Naive thymus-derived CD8-positive, alpha-beta T cell (primary cell): ENCODE measurements around the gene BST1. TPM values are rescaled to one million over a fixed set of nuclear protein-coding genes. Genes with fewer than 3 reads are reported as not detected.
"Not testable (repeated sequence)": the region's sequence is repeated elsewhere in the genome, so short reads cannot be mapped to it uniquely, and the experiment has no call there.

Experiments
- ATAC-seq, 2 donors: fragments of 150-1000 bp; cut with Tn5 transposase in 1 of 2; sonication (Bioruptor Pico), chemical (Tn5 transposase) in 1 of 2; 1 replicate in 1 of 2; 2 replicates in 1 of 2; pipeline ENCODE4 v1.10.0; 2021; ENCODE audit warnings: mild to moderate bottlenecking in 2 of 2, moderate library complexity in 2 of 2
- POLR2A ChIA-PET: fragments of 350-600 bp; sonication (Branson Sonifier 250); formaldehyde crosslinking; loops from one replicate; lab custom pipeline; 2021; ENCODE audit warnings: antibody characterized with exemption; lab: Charles Lee
- DNase-seq, 10 donors: peaks; one replicate each; pipeline versions ENCODE4 v3.0.0 to v3.0.0-alpha.2; 2020 to 2022
- H3K27ac Mint-ChIP-seq, 10 donors: one replicate each; pipeline ENCODE4 v1.8.0; 2020 to 2022; ENCODE audit warnings: mild to moderate bottlenecking in 10 of 10, mixed read lengths in 10 of 10, moderate library complexity in 4 of 10, inconsistent platforms in 1 of 10
- H3K27me3 Mint-ChIP-seq, 5 donors: one replicate each; pipeline ENCODE4 v1.8.0; 2021 to 2022; ENCODE audit warnings: mixed read lengths in 5 of 5
- H3K36me3 Mint-ChIP-seq, 3 donors: one replicate each; pipeline ENCODE4 v1.8.0; 2020 to 2022; ENCODE audit warnings: mixed read lengths in 3 of 3, mild to moderate bottlenecking in 2 of 3, inconsistent platforms in 1 of 3
- H3K4me1 Mint-ChIP-seq, 4 donors: one replicate each; pipeline ENCODE4 v1.8.0; 2021 to 2022; ENCODE audit warnings: mixed read lengths in 4 of 4
- H3K4me3 Mint-ChIP-seq, 10 donors: one replicate each; pipeline ENCODE4 v1.8.0; 2020 to 2022; ENCODE audit warnings: mild to moderate bottlenecking in 10 of 10, mixed read lengths in 10 of 10, moderate library complexity in 6 of 10, inconsistent platforms in 1 of 10
- H3K9me3 Mint-ChIP-seq, 9 donors: one replicate each; pipeline ENCODE4 v1.8.0; 2020 to 2022; ENCODE audit warnings: mixed read lengths in 9 of 9, mild to moderate bottlenecking in 3 of 9, inconsistent platforms in 1 of 9, moderate library complexity in 1 of 9
- polyA plus RNA-seq, 3 donors: library from polyadenylated mRNA; unstranded; fragments of 300-500 nt; fragmentation: Illumina TruSeq; gene quantifications; one replicate each; pipeline ENCODE4 v1.2.3, GENCODE V29; 2021
- total RNA-seq, 8 experiments: library from RNA in 2 of 8; stranded (reverse) in 2 of 8; gene quantifications; one replicate each; pipeline ENCODE4 v1.2.3 and lab custom pipeline; 2021 to 2026

The BST1 gene
- total and polyA plus RNA-seq, 5 experiments from 2014 or later, result 0.23 to 0.49 (median 0.42) TPM

DNA sequence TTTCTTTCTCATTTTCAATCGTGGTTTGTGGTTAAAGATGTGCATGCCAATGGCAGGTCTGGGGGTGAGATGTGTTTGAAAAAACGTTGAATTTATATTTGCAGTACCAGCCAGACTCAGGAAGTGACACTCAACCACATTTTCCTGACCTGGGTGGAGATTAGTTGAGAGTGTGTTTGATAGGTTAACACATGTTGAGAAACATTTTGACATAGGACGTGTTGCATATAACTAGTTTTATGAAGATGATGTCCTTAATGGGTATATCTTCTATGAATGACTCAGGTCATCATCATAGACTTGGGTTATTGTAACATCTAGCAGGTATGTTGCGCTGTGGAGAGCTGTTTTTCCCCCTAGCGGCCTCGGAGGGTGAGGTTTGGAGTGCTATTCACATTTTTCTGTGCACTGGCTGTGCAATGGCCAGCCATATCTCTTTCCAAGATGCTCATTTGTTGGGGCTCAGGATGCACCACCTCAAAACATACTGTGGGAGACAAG, 53.5 kb downstream of the BST1 start:
- ATAC-seq (peak; percentile 84 to 85), DNase-seq (peak; percentile 30 to 85 (median 66))
- H3K9me3 Mint-ChIP-seq, result peaks cover 0 to 1% (median 0%) of the 10 kb centered on the region in 9 donors
- no peaks in the 10 kb centered on the region for H3K27me3 Mint-ChIP-seq
- peaks cover 35 to 57% (median 51%) of the 10 kb centered on the region in 4 donors for H3K4me1 Mint-ChIP-seq
- H3K27ac Mint-ChIP-seq, result peak overlapping the region; percentile 17 to 94 (median 89)
- no peaks in the 10 kb centered on the region for H3K36me3 Mint-ChIP-seq
- POLR2A ChIA-PET, result interaction anchor here (1.1 to 3.3 kb wide), 6 partner anchors 10 to 207 kb away, joined by 3 to 58 read pairs (median 6); partner anchors contain the start of genes FAM200B and FGFBP2
- peak overlapping the region; percentile 57 to 75 (median 70) for H3K4me3 Mint-ChIP-seq

DNA sequence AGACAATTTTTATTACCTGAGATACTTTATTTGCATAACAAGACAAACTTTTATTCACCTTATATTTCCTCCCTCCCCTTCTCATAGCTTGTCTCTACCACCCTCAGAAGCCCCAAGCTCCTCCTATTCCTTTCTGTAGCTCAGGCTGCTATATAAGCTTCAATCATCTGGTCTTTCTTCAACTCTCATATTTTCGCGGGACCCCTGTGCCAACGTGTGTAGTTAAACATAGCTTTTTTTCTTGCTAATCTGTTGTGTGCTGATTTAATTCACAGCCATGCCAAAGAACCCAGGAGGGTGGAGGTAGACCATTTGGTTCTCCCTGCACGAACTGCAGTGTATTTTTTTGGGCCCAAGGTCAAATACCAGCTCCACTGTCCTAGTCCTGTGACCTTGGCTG, 54.2 kb downstream of the BST1 start:
- H3K27ac Mint-ChIP-seq, result peak overlapping the region; percentile 17 to 94 (median 89)
- H3K4me1 Mint-ChIP-seq, result peaks cover 35 to 57% (median 50%) of the 10 kb centered on the region in 4 donors
- H3K4me3 Mint-ChIP-seq, result peak overlapping the region; percentile 57 to 75 (median 70)
- POLR2A ChIA-PET, result interaction anchor here (1.1 to 3.3 kb wide), 5 partner anchors 10 to 206 kb away, joined by 3 to 58 read pairs (median 6); partner anchors contain the start of genes FAM200B and FGFBP2
- DNase-seq, result peak in 1 of 10 donors; percentile 17
- H3K9me3 Mint-ChIP-seq, result peaks cover 0 to 1% (median 0%) of the 10 kb centered on the region in 9 donors
- no peak for ATAC-seq
- no peaks in the 10 kb centered on the region for H3K36me3 Mint-ChIP-seq
- no peaks in the 10 kb centered on the region for H3K27me3 Mint-ChIP-seq

GRCh38 chr4:15758294-15758693, 55.4 kb downstream of the BST1 start:
- POLR2A ChIA-PET, result interaction anchor here (3.3 kb wide), 1 partner anchor 8 kb away, joined by 58 read pairs; no protein-coding TSS in a partner anchor
- peaks cover 38 to 59% (median 51%) of the 10 kb centered on the region in 4 donors for H3K4me1 Mint-ChIP-seq
- DNase-seq (no peak), ATAC-seq (no peak)
- peak overlapping the region in 1 of 10 donors; percentile 16 for H3K4me3 Mint-ChIP-seq
- H3K9me3 Mint-ChIP-seq, result peaks cover 0 to 1% (median 0%) of the 10 kb centered on the region in 9 donors
- H3K27me3 Mint-ChIP-seq, result no peaks in the 10 kb centered on the region
- no peaks in the 10 kb centered on the region for H3K36me3 Mint-ChIP-seq
- peak overlapping the region in 1 of 10 donors; percentile 18 for H3K27ac Mint-ChIP-seq

DNA sequence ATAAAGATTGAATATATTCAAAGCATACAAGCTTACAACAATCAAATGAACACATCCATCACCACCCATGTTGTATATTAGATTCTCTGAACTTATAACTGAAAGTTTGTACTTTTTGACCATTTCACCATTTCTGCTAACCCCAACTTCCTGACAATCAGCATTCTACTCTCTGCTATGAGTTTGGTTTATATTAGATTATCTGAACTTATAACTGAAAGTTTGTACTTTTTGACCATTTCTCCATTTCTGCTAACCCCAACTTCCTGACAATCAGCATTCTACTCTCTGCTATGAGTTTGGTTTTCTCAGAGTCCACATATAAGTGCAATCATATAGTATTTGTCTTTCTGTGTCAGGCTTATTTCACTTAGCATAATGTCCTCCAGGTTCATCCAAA, 59.6 kb downstream of the BST1 start:
- H3K4me1 Mint-ChIP-seq, result peaks cover 20 to 44% (median 42%) of the 10 kb centered on the region in 4 donors
- POLR2A ChIA-PET, result interaction anchor here (0.6 to 1.3 kb wide), 2 partner anchors 8 to 493 kb away, joined by 4 to 5 read pairs; no protein-coding TSS in a partner anchor
- H3K27me3 Mint-ChIP-seq, H3K36me3 Mint-ChIP-seq, H3K27ac Mint-ChIP-seq, ATAC-seq, DNase-seq, H3K4me3 Mint-ChIP-seq: not testable (repeated sequence)
- peaks cover 0 to 12% (median 0%) of the 10 kb centered on the region in 9 donors for H3K9me3 Mint-ChIP-seq

GRCh38 chr4:15765391-15765790, 62.5 kb downstream of the BST1 start:
- Mint-ChIP-seq H3K4me3 (peak overlapping the region in 3 of 10 donors; percentile 15 to 72 (median 18)), H3K27me3 (no peaks in the 10 kb centered on the region), H3K4me1 (peaks cover 22 to 50% (median 40%) of the 10 kb centered on the region in 4 donors)

GRCh38 chr4:15765910-15766697, 63.2 kb downstream of the BST1 start:
- H3K36me3 Mint-ChIP-seq, result no peaks in the 10 kb centered on the region
- POLR2A ChIA-PET, result interaction anchor here (0.9 to 2.9 kb wide), 12 partner anchors 9 to 765 kb away, joined by 3 to 58 read pairs (median 4); partner anchors contain the start of gene FAM200B
- DNase-seq (peak in 8 of 10 donors; percentile 35 to 80 (median 64)), ATAC-seq (peak; percentile 81 to 87)
- peaks cover 0 to 12% (median 0%) of the 10 kb centered on the region in 9 donors for H3K9me3 Mint-ChIP-seq
- H3K4me3 Mint-ChIP-seq, result peak overlapping the region; percentile 47 to 78 (median 68)
- H3K4me1 Mint-ChIP-seq, result peaks cover 22 to 55% (median 42%) of the 10 kb centered on the region in 4 donors
- peak overlapping the region; percentile 36 to 93 (median 79) for H3K27ac Mint-ChIP-seq
- H3K27me3 Mint-ChIP-seq, result no peaks in the 10 kb centered on the region

More at GRCh38 chr4:15765391-15765790, 62.5 kb downstream of the BST1 start:
- Mint-ChIP-seq H3K36me3 (no peaks in the 10 kb centered on the region), H3K27ac (peak overlapping the region; percentile 36 to 93 (median 79)), H3K9me3 (peaks cover 0 to 12% (median 0%) of the 10 kb centered on the region in 9 donors)
- POLR2A ChIA-PET, result interaction anchor here (1.0 to 2.9 kb wide), 7 partner anchors 8 to 27 kb away, joined by 3 to 58 read pairs (median 4); no protein-coding TSS in a partner anchor
- ATAC-seq, result peak in 1 of 2 donors; percentile 16
- peak in 1 of 10 donors; percentile 23 for DNase-seq

- DNase-seq, result no peak
- ATAC-seq, result no peak
- POLR2A ChIA-PET, result interaction anchor here (0.6 to 2.9 kb wide), 11 partner anchors 8 to 766 kb away, joined by 3 to 58 read pairs (median 4); partner anchors contain the start of gene FAM200B
- H3K36me3 Mint-ChIP-seq, result no peaks in the 10 kb centered on the region
- peak overlapping the region; percentile 47 to 78 (median 70) for H3K4me3 Mint-ChIP-seq
- no peaks in the 10 kb centered on the region for H3K27me3 Mint-ChIP-seq
- peaks cover 22 to 63% (median 49%) of the 10 kb centered on the region in 4 donors for H3K4me1 Mint-ChIP-seq
- peak overlapping the region; percentile 36 to 93 (median 79) for H3K27ac Mint-ChIP-seq
- peaks cover 0 to 12% (median 0%) of the 10 kb centered on the region in 9 donors for H3K9me3 Mint-ChIP-seq
Measured at GRCh38 chr4:15766821-15767220, 64.0 kb downstream of the BST1 start.

GRCh38 chr4:15769202-15769601, 66.3 kb downstream of the BST1 start:
- POLR2A ChIA-PET, result interaction anchor here (1.0 to 1.9 kb wide), 3 partner anchors 9 to 15 kb away, joined by 4 to 6 read pairs (median 5); partner anchors contain the start of gene CD38
- Mint-ChIP-seq H3K4me1 (peaks cover 29 to 74% (median 58%) of the 10 kb centered on the region in 4 donors), H3K36me3 (no peaks in the 10 kb centered on the region), H3K27ac (peak overlapping the region in 2 of 10 donors; percentile 17 to 20), H3K4me3 (peak overlapping the region in 3 of 10 donors; percentile 13 to 54 (median 45)), H3K9me3 (peaks cover 0 to 12% (median 0%) of the 10 kb centered on the region in 9 donors), H3K27me3 (no peaks in the 10 kb centered on the region)
- no peak for DNase-seq
- no peak for ATAC-seq

DNA sequence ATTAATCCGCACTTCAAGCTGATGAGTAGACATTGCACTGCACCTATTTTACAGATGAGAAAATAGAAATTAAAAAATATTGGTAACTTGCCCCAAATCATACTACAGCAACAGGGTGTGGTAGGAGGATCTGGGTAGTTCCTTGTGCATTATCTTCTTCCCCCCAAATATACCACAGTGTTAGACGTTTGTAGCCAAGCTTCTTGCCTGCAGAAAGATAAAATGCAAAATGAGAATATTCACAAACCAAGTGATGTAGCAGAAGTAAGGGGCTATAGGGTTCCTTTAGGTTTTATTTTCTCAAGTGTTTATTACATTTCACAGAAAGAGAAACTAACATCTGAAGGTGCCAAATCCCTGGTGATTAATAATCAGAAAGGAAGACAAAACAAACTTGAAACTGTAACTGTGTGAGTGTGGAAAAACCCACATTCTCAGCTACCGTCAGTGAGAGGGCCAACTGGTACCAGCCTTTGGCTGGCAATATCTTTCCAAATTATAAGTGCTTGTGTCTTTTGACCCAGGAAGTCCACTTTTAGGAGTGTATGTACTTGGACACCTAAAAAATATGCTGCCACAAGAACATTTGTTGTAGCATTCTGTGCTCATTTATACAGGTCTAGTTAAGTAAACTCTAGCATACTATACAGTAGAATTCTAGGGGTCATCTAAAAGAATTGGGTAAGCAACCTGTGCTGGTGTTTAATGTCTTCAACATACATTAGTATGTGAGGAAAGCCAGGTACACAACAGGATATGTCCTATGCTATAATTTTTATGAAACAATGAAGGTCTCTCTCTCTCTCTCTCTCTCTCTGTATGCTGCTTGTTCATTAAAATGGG, 68.6 kb downstream of the BST1 start:
- no peaks in the 10 kb centered on the region for H3K27me3 Mint-ChIP-seq
- no peaks in the 10 kb centered on the region for H3K36me3 Mint-ChIP-seq
- H3K4me3 Mint-ChIP-seq, result no peak overlapping the region
- no peak for DNase-seq
- H3K9me3 Mint-ChIP-seq, result no peaks in the 10 kb centered on the region
- POLR2A ChIA-PET, result no interaction called here
- no peak for ATAC-seq
- peaks cover 21 to 58% (median 42%) of the 10 kb centered on the region in 4 donors for H3K4me1 Mint-ChIP-seq
- H3K27ac Mint-ChIP-seq, result peak overlapping the region in 2 of 10 donors; percentile 21 to 69

DNA sequence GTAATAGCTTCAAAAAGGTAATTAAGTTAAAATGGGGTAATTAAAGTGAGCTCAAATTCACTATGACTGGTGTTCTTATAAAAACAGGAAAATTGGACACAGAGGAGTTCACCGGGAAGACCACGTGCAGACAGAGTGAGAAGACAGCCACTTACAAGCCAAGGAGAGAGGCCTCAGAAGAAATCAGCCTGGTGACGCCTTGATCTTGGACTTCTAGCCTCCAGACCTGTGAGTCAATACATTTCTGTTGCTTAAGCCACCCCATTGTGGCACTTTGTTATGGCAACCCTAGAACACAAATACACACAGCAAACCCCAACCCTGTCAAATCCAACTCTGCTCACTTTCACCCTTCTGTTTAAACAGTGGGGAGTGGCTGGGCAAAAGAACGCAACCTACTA, 71.2 kb downstream of the BST1 start:
- Mint-ChIP-seq H3K36me3 (no peaks in the 10 kb centered on the region), H3K27me3 (no peaks in the 10 kb centered on the region), H3K4me3 (no peak overlapping the region), H3K27ac (no peak overlapping the region), H3K4me1 (peaks cover 23 to 62% (median 42%) of the 10 kb centered on the region in 4 donors), H3K9me3 (no peaks in the 10 kb centered on the region)
- POLR2A ChIA-PET, result interaction anchor here (1.1 to 1.7 kb wide), 3 partner anchors 8 to 18 kb away, joined by 3 to 5 read pairs (median 3); no protein-coding TSS in a partner anchor
- DNase-seq (no peak), ATAC-seq (no peak)

- POLR2A ChIA-PET, result interaction anchor here (1.8 kb wide), 1 partner anchor 11 kb away, joined by 6 read pairs; no protein-coding TSS in a partner anchor
- peaks cover 0 to 1% (median 0%) of the 10 kb centered on the region in 3 donors for H3K36me3 Mint-ChIP-seq
- peaks cover 26 to 66% (median 52%) of the 10 kb centered on the region in 4 donors for H3K4me1 Mint-ChIP-seq
- H3K9me3 Mint-ChIP-seq, result no peaks in the 10 kb centered on the region
- no peaks in the 10 kb centered on the region for H3K27me3 Mint-ChIP-seq
- no peak for ATAC-seq
- DNase-seq, result no peak
- H3K27ac Mint-ChIP-seq, result peak overlapping the region in 7 of 10 donors; percentile 23 to 88 (median 61)
- H3K4me3 Mint-ChIP-seq, result peak overlapping the region in 7 of 10 donors; percentile 30 to 90 (median 87)
Measured at GRCh38 chr4:15776871-15777648, 74.2 kb downstream of the BST1 start.
